SK-N-MC (cell line): ENCODE results near the gene ABCA6.
"Not testable (repeated sequence)": the region's sequence is repeated elsewhere in the genome, so short reads cannot be mapped to it uniquely, and the experiment has no call there.

ENCODE experiments used
- EZH2 ChIP-seq: fragments of 200-600 bp; sonication (generic); IDR thresholded peaks from one replicate; pipeline ENCODE4 v1.6.1; 2017; ENCODE audit warnings: antibody characterized with exemption
- POLR2AphosphoS5 ChIP-seq: IDR thresholded peaks from 2 replicates; pipeline ENCODE4 v1.6.1; 2012; ENCODE audit warnings: mild to moderate bottlenecking, low read depth, low read length, borderline replicate concordance

GRCh38 chr17:69168642-69169041 is 26.9 kb upstream of the ABCA6 start:
- not testable (repeated sequence) for TF ChIP-seq EZH2, POLR2AphosphoS5
